Osteoblast (primary cell): Measurements from ENCODE around the gene CDH4. TPM values are rescaled to one million over a fixed set of nuclear protein-coding genes. Genes with fewer than 3 reads are reported as not detected.

Experiments
- DNase-seq: peaks from one replicate; pipeline ENCODE4 v3.0.0; 2011; ENCODE audit warnings: low spot score, mixed read lengths; ENCODE audit not compliant: insufficient read length; ENCODE audit errors: missing footprints
- H2AFZ ChIP-seq: 2 replicates; pipeline ENCODE4 v1.6.0; 2011; ENCODE audit warnings: mild to moderate bottlenecking, low read length
- H3K27ac ChIP-seq: 2 replicates; pipeline ENCODE4 v1.5.1; 2011; ENCODE audit warnings: mild to moderate bottlenecking, low read depth, low read length, moderate library complexity
- H3K27me3 ChIP-seq: 2 replicates; pipeline ENCODE4 v1.6.0; 2012; ENCODE audit warnings: mild to moderate bottlenecking, control low read depth, inconsistent platforms, low read length, moderate library complexity; ENCODE audit not compliant: insufficient read depth
- H3K36me3 ChIP-seq: 2 replicates; pipeline ENCODE4 v1.5.1; 2011; ENCODE audit warnings: mild to moderate bottlenecking, low read length, control low read depth, moderate library complexity; ENCODE audit not compliant: insufficient read depth
- H3K4me1 ChIP-seq: 2 replicates; pipeline ENCODE4 v1.5.1; 2011; ENCODE audit warnings: mild to moderate bottlenecking, low read length, control low read depth, moderate library complexity; ENCODE audit not compliant: insufficient read depth
- H3K4me2 ChIP-seq: 2 replicates; pipeline ENCODE4 v1.6.0; 2011; ENCODE audit warnings: mild to moderate bottlenecking, low read length; ENCODE audit not compliant: insufficient read depth
- H3K4me3 ChIP-seq: fragments of 200-600 bp; sonication (generic); 3 replicates; pipeline ENCODE4 v1.5.1; 2012; ENCODE audit warnings: mild to moderate bottlenecking, low read length, inconsistent platforms; ENCODE audit not compliant: insufficient read depth
- H3K79me2 ChIP-seq: 2 replicates; pipeline ENCODE4 v1.6.0; 2012; ENCODE audit warnings: mild to moderate bottlenecking, low read length, control low read depth, inconsistent platforms; ENCODE audit not compliant: insufficient read depth
- H3K9me3 ChIP-seq: 2 replicates; pipeline ENCODE4 v1.5.1; 2011; ENCODE audit warnings: low read depth, low read length, control low read depth
- H4K20me1 ChIP-seq: 2 replicates; pipeline ENCODE4 v1.6.0; 2012; ENCODE audit warnings: mild to moderate bottlenecking, low read length, control low read depth; ENCODE audit not compliant: insufficient read depth
- total RNA-seq: library from RNA; depleted of rRNA; stranded (reverse); fragments of >200 nt; gene quantifications from 2 replicates; pipeline ENCODE4 v1.2.3, GENCODE V29; 2012
- TF ChIP-seq, protein P1 (sequence below): IDR thresholded peaks from 2 replicates; pipeline ENCODE4 v1.5.1; 2011; ENCODE audit warnings: mild to moderate bottlenecking, low read depth, low read length, moderate library complexity; ENCODE audit errors: extremely low read depth

The CDH4 gene
- total RNA-seq, 1 donor: 1.1 TPM

GRCh38 chr20:61320691-61321425, 68.8 kb downstream of the CDH4 start:
- H3K27me3 ChIP-seq: no peaks in the 10 kb centered on the region
- DNase-seq: no peak

GRCh38 chr20:61321481-61321880, 69.4 kb downstream of the CDH4 start:
- Histone ChIP-seq H2AFZ (no peak overlapping the region), H3K27me3 (no peaks in the 10 kb centered on the region), H3K4me2 (no peak overlapping the region), H3K27ac (no peak overlapping the region), H3K9me3 (no peaks in the 10 kb centered on the region), H3K4me3 (no peak overlapping the region), H3K36me3 (no peaks in the 10 kb centered on the region), H4K20me1 (no peaks in the 10 kb centered on the region), H3K79me2 (no peaks in the 10 kb centered on the region), H3K4me1 (no peaks in the 10 kb centered on the region)
- no peak for DNase-seq
- TF ChIP-seq, protein P1, sequence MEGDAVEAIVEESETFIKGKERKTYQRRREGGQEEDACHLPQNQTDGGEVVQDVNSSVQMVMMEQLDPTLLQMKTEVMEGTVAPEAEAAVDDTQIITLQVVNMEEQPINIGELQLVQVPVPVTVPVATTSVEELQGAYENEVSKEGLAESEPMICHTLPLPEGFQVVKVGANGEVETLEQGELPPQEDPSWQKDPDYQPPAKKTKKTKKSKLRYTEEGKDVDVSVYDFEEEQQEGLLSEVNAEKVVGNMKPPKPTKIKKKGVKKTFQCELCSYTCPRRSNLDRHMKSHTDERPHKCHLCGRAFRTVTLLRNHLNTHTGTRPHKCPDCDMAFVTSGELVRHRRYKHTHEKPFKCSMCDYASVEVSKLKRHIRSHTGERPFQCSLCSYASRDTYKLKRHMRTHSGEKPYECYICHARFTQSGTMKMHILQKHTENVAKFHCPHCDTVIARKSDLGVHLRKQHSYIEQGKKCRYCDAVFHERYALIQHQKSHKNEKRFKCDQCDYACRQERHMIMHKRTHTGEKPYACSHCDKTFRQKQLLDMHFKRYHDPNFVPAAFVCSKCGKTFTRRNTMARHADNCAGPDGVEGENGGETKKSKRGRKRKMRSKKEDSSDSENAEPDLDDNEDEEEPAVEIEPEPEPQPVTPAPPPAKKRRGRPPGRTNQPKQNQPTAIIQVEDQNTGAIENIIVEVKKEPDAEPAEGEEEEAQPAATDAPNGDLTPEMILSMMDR: no peak

More at GRCh38 chr20:61320691-61321425, 68.8 kb downstream of the CDH4 start:
- Histone ChIP-seq H3K9me3 (no peaks in the 10 kb centered on the region), H3K36me3 (no peaks in the 10 kb centered on the region), H3K79me2 (no peaks in the 10 kb centered on the region), H3K4me3 (no peak overlapping the region), H3K27ac (no peak overlapping the region), H3K4me2 (no peak overlapping the region), H3K4me1 (no peaks in the 10 kb centered on the region), H2AFZ (no peak overlapping the region), H4K20me1 (no peaks in the 10 kb centered on the region)
- TF ChIP-seq, protein P1: no peak

- TF ChIP-seq, protein P1: no peak
- Histone ChIP-seq H2AFZ (no peak overlapping the region), H3K4me3 (no peak overlapping the region), H3K36me3 (no peaks in the 10 kb centered on the region), H3K9me3 (no peaks in the 10 kb centered on the region), H3K79me2 (no peaks in the 10 kb centered on the region), H3K27ac (no peak overlapping the region), H4K20me1 (no peaks in the 10 kb centered on the region), H3K4me2 (no peak overlapping the region), H3K4me1 (no peaks in the 10 kb centered on the region), H3K27me3 (no peaks in the 10 kb centered on the region)
- DNase-seq: no peak
Measured at GRCh38 chr20:61322151-61322865, 70.2 kb downstream of the CDH4 start.

DNA sequence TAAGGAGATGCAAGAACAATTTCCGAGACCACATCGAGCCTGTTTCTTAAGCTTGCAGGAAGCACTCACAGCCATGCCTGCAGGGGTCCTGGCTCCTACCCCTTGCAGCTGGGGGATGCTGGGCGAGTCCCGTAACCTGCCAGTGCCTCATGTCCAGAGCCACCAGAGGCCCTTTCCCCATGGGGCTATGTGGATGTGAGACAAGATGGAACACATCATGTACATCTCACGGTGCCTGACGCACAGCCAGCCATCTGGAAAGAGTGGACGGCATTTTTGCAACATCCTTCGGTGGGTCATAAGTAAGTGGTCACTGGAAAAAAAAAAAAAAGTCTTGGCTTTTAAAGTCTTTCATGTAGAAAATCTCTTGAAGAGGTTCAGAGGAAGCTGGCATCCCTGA, 72.8 kb downstream of the CDH4 start:
- Histone ChIP-seq H3K79me2 (no peaks in the 10 kb centered on the region), H3K4me2 (no peak overlapping the region), H2AFZ (no peak overlapping the region), H4K20me1 (no peaks in the 10 kb centered on the region), H3K36me3 (no peaks in the 10 kb centered on the region), H3K4me3 (no peak overlapping the region), H3K9me3 (no peaks in the 10 kb centered on the region), H3K4me1 (no peaks in the 10 kb centered on the region), H3K27ac (no peak overlapping the region), H3K27me3 (no peaks in the 10 kb centered on the region)
- TF ChIP-seq, protein P1: no peak
- DNase-seq: no peak
